ENCODE results near the gene THAP6. TPM values are rescaled to one million over a fixed set of nuclear protein-coding genes. Genes with fewer than 3 reads are reported as not detected.

The THAP6 gene
- total RNA-seq, 1 donor from 2014 or later = 13.0 TPM

DNA sequence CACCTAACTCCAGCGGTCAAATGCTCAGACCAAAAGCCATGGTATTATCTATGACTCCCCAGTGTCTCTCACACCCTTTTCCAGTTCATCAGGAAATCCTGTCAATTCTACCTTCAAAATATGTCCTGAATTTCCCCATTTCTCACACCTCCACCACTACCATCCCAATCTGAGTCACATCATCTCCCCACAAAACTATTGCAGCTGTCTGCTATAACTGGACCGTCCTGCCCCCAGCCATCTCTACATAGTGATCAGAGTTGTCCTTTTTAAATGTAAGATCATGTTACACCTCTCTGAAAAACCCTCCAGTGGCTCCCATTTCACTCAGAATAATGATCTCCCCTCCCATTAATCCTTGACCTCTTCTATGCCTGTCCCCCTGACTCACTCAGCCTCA lies 34.7 kb downstream of the THAP6 start:
- Mint-ChIP-seq H3K27ac (ENCODE audit: unreplicated experiment) (no peak overlapping the region), H3K4me3 (ENCODE audit: unreplicated experiment) (no peak overlapping the region), H3K9me3 (ENCODE audit: unreplicated experiment) (no peaks in the 10 kb centered on the region), H3K27me3 (ENCODE audit: unreplicated experiment) (no peaks in the 10 kb centered on the region), H3K4me1 (ENCODE audit: unreplicated experiment) (peaks cover 5% of the 10 kb centered on the region), H3K36me3 (ENCODE audit: unreplicated experiment) (peaks cover 3% of the 10 kb centered on the region)
- DNase-seq (ENCODE audit: extremely low spot score, unreplicated experiment) = no peak
- TF ChIP-seq, protein P1, sequence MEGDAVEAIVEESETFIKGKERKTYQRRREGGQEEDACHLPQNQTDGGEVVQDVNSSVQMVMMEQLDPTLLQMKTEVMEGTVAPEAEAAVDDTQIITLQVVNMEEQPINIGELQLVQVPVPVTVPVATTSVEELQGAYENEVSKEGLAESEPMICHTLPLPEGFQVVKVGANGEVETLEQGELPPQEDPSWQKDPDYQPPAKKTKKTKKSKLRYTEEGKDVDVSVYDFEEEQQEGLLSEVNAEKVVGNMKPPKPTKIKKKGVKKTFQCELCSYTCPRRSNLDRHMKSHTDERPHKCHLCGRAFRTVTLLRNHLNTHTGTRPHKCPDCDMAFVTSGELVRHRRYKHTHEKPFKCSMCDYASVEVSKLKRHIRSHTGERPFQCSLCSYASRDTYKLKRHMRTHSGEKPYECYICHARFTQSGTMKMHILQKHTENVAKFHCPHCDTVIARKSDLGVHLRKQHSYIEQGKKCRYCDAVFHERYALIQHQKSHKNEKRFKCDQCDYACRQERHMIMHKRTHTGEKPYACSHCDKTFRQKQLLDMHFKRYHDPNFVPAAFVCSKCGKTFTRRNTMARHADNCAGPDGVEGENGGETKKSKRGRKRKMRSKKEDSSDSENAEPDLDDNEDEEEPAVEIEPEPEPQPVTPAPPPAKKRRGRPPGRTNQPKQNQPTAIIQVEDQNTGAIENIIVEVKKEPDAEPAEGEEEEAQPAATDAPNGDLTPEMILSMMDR (IDR thresholded peaks at IDR 0.05) = no peak

DNA sequence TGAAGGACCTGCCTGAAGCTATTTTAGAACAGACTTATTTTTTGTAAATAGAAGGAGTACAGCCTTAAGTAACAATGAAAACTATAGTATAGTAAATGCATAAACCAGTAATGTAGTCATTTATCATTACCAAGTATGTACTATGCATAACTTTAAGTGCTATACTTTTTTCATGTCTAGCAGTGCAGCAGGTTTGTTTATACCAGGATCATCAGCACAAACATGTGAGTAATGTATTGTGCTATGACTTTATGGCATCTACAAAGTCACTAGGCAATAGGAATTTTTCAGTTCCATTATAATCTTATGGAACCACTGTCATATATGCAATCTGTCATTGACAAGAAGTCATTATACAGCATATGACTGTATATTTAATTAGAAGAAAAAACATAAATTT lies 38.2 kb downstream of the THAP6 start:
- H3K4me1 Mint-ChIP-seq (ENCODE audit: unreplicated experiment) = peaks cover 5% of the 10 kb centered on the region
- H3K9me3 Mint-ChIP-seq (ENCODE audit: unreplicated experiment) = no peaks in the 10 kb centered on the region
- H3K36me3 Mint-ChIP-seq (ENCODE audit: unreplicated experiment) = no peaks in the 10 kb centered on the region
- TF ChIP-seq, protein P1 (IDR thresholded peaks at IDR 0.05) = no peak
- H3K4me3 Mint-ChIP-seq (ENCODE audit: unreplicated experiment) = no peak overlapping the region
- H3K27ac Mint-ChIP-seq (ENCODE audit: unreplicated experiment) = no peak overlapping the region
- no peak for DNase-seq (ENCODE audit: extremely low spot score, unreplicated experiment)
- peaks cover 16% of the 10 kb centered on the region for H3K27me3 Mint-ChIP-seq (ENCODE audit: unreplicated experiment)

DNA sequence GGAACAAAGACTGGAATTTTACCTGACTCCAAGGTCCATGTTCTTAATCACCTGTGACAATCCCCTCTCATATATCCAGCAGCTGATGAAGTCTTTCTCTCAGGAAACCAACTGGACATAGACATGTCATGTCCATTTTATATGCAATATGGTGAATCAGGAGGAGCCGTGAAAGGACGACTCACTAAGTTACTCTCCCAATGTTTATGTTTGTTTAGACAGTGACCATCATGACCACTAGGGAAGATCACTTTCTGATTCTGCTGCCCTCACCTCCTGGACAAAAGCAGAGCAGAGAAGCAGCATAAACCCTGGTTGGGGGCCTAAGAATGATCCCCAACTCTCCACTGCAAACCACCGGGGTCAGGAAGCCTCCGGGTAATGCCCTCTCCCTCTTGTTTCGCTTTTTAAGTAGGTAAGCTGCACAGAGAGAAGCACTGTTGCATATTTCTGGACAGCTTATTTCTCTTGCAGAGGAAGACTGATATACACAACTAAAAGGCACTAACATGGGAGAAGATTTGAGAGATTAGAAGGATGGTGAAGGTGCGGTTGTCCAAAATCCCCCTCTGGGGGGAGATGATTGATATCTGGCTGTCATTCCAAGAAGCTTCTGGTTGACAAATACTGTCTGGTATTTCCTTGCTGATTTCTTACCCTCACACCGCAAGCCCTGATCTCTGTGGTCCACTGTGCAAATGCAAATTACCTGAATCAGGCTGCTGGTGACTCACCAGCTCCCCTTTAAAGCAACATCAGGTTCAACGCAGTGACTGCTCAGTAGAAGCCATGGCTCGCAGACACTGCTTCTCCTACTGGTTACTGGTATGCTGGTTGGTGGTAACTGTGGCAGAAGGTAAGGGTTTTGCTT lies 41.3 kb downstream of the THAP6 start, which contains the start of gene ODAPH:
Gene ODAPH (plus strand): TSS at position 773 of the 871 bp plus-strand sequence. CDS start 17 bp downstream, at position 790.
- H3K27ac Mint-ChIP-seq (ENCODE audit: unreplicated experiment) = no peak within 1 kb of the TSS
- TF ChIP-seq, protein P1 (IDR thresholded peaks at IDR 0.05) = no peak
- no peak within 1 kb of the TSS for H3K4me3 Mint-ChIP-seq (ENCODE audit: unreplicated experiment)
- H3K36me3 Mint-ChIP-seq (ENCODE audit: unreplicated experiment) = no peaks in the 10 kb centered on the region
- no peaks in the 10 kb centered on the region for H3K9me3 Mint-ChIP-seq (ENCODE audit: unreplicated experiment)
- no peaks in the 10 kb centered on the region for H3K4me1 Mint-ChIP-seq (ENCODE audit: unreplicated experiment)
- H3K27me3 Mint-ChIP-seq (ENCODE audit: unreplicated experiment) = peaks cover 41% of the 10 kb centered on the region
- no peak for DNase-seq (ENCODE audit: extremely low spot score, unreplicated experiment)

DNA sequence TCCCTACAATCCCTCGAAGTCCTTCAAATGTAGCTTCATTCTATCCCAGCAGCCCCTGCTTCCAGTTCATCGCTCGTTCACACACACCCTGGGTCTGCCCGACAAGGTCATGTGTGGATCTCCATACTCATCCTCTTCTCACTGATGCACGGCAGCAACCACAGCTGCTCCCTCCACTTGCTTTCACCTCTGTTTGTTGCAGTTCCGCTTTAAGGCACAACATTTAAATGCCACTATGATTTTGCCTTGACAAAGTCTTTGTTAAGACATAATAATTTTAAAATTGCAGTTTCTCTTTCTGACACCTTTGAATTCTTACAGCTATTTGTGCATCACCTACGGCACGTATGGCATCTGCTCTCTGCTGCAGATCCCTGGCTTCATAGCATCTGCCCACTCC lies 43.4 kb downstream of the THAP6 start:
- Mint-ChIP-seq H3K4me3 (ENCODE audit: unreplicated experiment) (no peak overlapping the region), H3K27me3 (ENCODE audit: unreplicated experiment) (peaks cover 44% of the 10 kb centered on the region), H3K4me1 (ENCODE audit: unreplicated experiment) (no peaks in the 10 kb centered on the region), H3K9me3 (ENCODE audit: unreplicated experiment) (no peaks in the 10 kb centered on the region), H3K27ac (ENCODE audit: unreplicated experiment) (no peak overlapping the region), H3K36me3 (ENCODE audit: unreplicated experiment) (no peaks in the 10 kb centered on the region)
- DNase-seq (ENCODE audit: extremely low spot score, unreplicated experiment) = no peak
- TF ChIP-seq, protein P1 (IDR thresholded peaks at IDR 0.05) = no peak

DNA sequence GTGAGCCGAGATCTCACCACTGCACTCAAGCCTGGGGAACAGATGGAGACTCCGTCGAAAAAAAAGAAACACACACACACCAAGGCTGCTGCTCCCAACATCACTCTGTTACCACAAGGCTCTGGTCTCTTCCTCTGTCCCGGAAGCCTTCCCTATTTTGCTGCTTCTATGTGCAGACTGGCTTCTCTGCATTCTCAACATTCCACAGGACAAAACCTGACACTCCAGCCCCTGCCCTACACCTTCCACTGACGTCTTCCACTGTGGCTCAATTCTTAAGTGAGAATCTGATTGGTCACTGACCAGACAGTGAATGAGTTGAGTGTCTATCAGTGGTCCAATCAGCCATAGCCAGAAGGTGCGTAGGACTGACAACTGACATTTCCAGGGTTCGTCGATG lies 47.5 kb downstream of the THAP6 start:
- Mint-ChIP-seq H3K27ac (ENCODE audit: unreplicated experiment) (no peak overlapping the region), H3K9me3 (ENCODE audit: unreplicated experiment) (no peaks in the 10 kb centered on the region), H3K27me3 (ENCODE audit: unreplicated experiment) (peaks cover 54% of the 10 kb centered on the region), H3K36me3 (ENCODE audit: unreplicated experiment) (no peaks in the 10 kb centered on the region), H3K4me1 (ENCODE audit: unreplicated experiment) (no peaks in the 10 kb centered on the region), H3K4me3 (ENCODE audit: unreplicated experiment) (no peak overlapping the region)
- TF ChIP-seq, protein P1 (IDR thresholded peaks at IDR 0.05) = no peak
- no peak for DNase-seq (ENCODE audit: extremely low spot score, unreplicated experiment)

Measured in osteocyte (in vitro differentiated cells).